Measurements from ENCODE around the gene PEG3.

PEG3 gene

DNA sequence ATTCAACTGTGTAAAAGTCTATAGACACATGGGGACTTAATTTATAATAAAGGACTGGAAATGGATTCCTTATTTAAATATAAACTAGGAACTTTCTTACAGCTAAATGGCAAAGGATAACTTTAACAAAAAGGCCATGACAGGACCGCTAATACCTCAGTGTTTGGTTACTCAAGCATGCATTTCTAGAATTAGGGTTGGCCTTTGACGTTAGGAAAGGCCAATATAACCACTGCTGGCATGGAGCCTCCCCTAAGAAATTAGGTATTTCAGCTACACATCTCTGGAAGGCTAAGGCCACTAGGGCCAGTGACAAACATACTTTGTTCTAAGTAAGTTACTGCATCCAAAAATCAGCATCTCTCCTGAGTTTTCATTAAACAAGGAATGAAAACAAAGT, 9.3 kb downstream of the PEG3 start:
- no peaks in the 10 kb centered on the region for H3K4me1 ChIP-seq (ENCODE audit: low read length)
- H3K27ac ChIP-seq (ENCODE audit: low read length): no peak overlapping the region
- H3K9ac ChIP-seq (ENCODE audit: low read length): no peak overlapping the region
- no peak overlapping the region for H3K4me3 ChIP-seq (ENCODE audit: low read length)
- H3K9me2 ChIP-seq (replicated peaks; ENCODE audit: insufficient read depth, low read length): no peaks in the 10 kb centered on the region
- H2AFZ ChIP-seq (ENCODE audit: low read length): no peak overlapping the region
- no peaks in the 10 kb centered on the region for H3K36me3 ChIP-seq (replicated peaks; ENCODE audit: insufficient read depth, low read length)
- no peak for TF ChIP-seq EZH2phosphoT487 (IDR thresholded peaks at IDR 0.05; ENCODE audit: low read length)
- TF ChIP-seq, protein P1, sequence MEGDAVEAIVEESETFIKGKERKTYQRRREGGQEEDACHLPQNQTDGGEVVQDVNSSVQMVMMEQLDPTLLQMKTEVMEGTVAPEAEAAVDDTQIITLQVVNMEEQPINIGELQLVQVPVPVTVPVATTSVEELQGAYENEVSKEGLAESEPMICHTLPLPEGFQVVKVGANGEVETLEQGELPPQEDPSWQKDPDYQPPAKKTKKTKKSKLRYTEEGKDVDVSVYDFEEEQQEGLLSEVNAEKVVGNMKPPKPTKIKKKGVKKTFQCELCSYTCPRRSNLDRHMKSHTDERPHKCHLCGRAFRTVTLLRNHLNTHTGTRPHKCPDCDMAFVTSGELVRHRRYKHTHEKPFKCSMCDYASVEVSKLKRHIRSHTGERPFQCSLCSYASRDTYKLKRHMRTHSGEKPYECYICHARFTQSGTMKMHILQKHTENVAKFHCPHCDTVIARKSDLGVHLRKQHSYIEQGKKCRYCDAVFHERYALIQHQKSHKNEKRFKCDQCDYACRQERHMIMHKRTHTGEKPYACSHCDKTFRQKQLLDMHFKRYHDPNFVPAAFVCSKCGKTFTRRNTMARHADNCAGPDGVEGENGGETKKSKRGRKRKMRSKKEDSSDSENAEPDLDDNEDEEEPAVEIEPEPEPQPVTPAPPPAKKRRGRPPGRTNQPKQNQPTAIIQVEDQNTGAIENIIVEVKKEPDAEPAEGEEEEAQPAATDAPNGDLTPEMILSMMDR (IDR thresholded peaks at IDR 0.05; ENCODE audit: low read length): no peak
- no peak for TF ChIP-seq EZH2 (optimal IDR thresholded peaks at IDR 0.05; ENCODE audit: low read depth, low read length)
- H3K4me2 ChIP-seq (ENCODE audit: low read depth, low read length): no peak overlapping the region
- H3K79me2 ChIP-seq (ENCODE audit: low read length): no peaks in the 10 kb centered on the region
- H4K20me1 ChIP-seq (ENCODE audit: insufficient read depth, low read length): no peaks in the 10 kb centered on the region
- no peaks in the 10 kb centered on the region for H3F3A ChIP-seq (ENCODE audit: insufficient read depth, low read length)
- H3K9me3 ChIP-seq (replicated peaks; ENCODE audit: insufficient read depth, low read length): no peaks in the 10 kb centered on the region
- H3K27me3 ChIP-seq (replicated peaks; ENCODE audit: insufficient read depth, low read length): no peaks in the 10 kb centered on the region
- no peak for DNase-seq

DNA sequence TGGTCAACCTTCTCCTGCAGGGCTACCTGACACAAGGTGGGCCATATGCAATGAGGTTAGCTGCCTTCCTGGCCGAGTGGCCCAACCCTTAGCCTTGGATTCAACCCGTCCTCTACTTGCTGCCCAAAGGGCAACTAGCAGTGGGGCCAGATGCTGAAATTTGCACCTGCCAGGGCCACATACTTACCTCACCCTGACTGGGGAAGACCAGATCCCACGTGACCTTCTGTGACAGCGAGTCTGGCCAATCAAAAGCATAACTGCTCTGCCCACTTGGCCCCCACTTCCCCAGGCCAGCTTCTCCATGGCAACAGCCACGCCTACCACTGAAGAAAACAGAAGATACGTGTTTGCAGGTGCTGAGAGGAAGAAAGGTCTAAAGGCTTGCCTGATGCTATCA, 10.9 kb downstream of the PEG3 start:
- no peaks in the 10 kb centered on the region for H3K4me1 ChIP-seq (ENCODE audit: low read length)
- H3K9me3 ChIP-seq (replicated peaks; ENCODE audit: insufficient read depth, low read length): no peaks in the 10 kb centered on the region
- no peaks in the 10 kb centered on the region for H4K20me1 ChIP-seq (ENCODE audit: insufficient read depth, low read length)
- no peaks in the 10 kb centered on the region for H3K79me2 ChIP-seq (ENCODE audit: low read length)
- no peak overlapping the region for H2AFZ ChIP-seq (ENCODE audit: low read length)
- no peaks in the 10 kb centered on the region for H3K27me3 ChIP-seq (replicated peaks; ENCODE audit: insufficient read depth, low read length)
- H3K36me3 ChIP-seq (replicated peaks; ENCODE audit: insufficient read depth, low read length): no peaks in the 10 kb centered on the region
- no peak overlapping the region for H3K9ac ChIP-seq (ENCODE audit: low read length)
- no peak for TF ChIP-seq EZH2 (optimal IDR thresholded peaks at IDR 0.05; ENCODE audit: low read depth, low read length)
- no peak for TF ChIP-seq EZH2phosphoT487 (IDR thresholded peaks at IDR 0.05; ENCODE audit: low read length)
- H3K4me2 ChIP-seq (ENCODE audit: low read depth, low read length): no peak overlapping the region
- no peak for DNase-seq
- no peak overlapping the region for H3K4me3 ChIP-seq (ENCODE audit: low read length)
- no peaks in the 10 kb centered on the region for H3K9me2 ChIP-seq (replicated peaks; ENCODE audit: insufficient read depth, low read length)
- H3F3A ChIP-seq (ENCODE audit: insufficient read depth, low read length): no peaks in the 10 kb centered on the region
- H3K27ac ChIP-seq (ENCODE audit: low read length): no peak overlapping the region

DNA sequence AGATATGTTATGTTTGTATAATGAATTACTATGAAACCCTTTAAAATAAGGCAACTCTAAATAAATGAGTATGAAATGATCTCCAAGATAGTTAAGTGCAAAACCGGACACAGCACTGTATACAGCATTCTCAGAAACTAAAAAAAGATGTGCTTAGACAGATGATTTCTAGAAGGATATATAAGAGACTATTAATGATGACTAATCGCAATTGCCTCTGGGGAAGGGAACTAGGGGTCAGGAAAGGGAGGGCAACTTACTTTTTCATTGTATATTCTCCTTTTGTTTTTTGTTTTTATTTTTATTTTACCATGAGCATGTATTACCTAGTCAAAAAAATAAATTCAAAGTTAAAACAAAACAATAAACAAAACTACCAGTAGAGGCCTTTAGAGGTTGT, 12.8 kb downstream of the PEG3 start:
- H3K9me3 ChIP-seq (replicated peaks; ENCODE audit: insufficient read depth, low read length): no peaks in the 10 kb centered on the region
- no peaks in the 10 kb centered on the region for H3K27me3 ChIP-seq (replicated peaks; ENCODE audit: insufficient read depth, low read length)
- H4K20me1 ChIP-seq (ENCODE audit: insufficient read depth, low read length): no peaks in the 10 kb centered on the region
- H3K4me1 ChIP-seq (ENCODE audit: low read length): no peaks in the 10 kb centered on the region
- H3K4me3 ChIP-seq (ENCODE audit: low read length): no peak overlapping the region
- no peaks in the 10 kb centered on the region for H3K36me3 ChIP-seq (replicated peaks; ENCODE audit: insufficient read depth, low read length)
- H3K9ac ChIP-seq (ENCODE audit: low read length): no peak overlapping the region
- no peak overlapping the region for H2AFZ ChIP-seq (ENCODE audit: low read length)
- H3F3A ChIP-seq (ENCODE audit: insufficient read depth, low read length): no peaks in the 10 kb centered on the region
- no peak for DNase-seq
- TF ChIP-seq EZH2phosphoT487 (IDR thresholded peaks at IDR 0.05; ENCODE audit: low read length) (no peak), EZH2 (optimal IDR thresholded peaks at IDR 0.05; ENCODE audit: low read depth, low read length) (no peak)
- TF ChIP-seq, protein P1 (IDR thresholded peaks at IDR 0.05; ENCODE audit: low read length): no peak
- no peaks in the 10 kb centered on the region for H3K79me2 ChIP-seq (ENCODE audit: low read length)
- no peak overlapping the region for H3K27ac ChIP-seq (ENCODE audit: low read length)
- H3K4me2 ChIP-seq (ENCODE audit: low read depth, low read length): no peak overlapping the region
- H3K9me2 ChIP-seq (replicated peaks; ENCODE audit: insufficient read depth, low read length): no peaks in the 10 kb centered on the region

DNA sequence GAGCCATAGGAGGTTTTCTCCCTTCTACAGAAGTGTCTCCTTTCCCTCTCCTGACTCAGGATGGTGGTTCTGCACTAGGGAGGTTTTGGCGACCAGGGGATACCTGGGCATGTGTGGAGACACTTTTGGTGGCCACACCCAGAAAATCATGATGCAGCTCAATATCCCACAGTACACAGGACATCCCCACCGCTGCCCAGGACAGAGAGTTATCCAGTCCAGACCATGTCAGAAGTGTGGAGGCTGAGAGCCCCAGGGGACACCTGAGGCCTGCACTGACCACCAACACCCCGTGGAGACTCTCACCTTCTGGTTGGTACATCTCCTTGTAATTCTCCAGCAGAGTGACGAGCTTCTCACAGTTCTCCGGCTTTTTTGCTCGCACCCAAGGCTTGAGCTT, 16.6 kb downstream of the PEG3 start:
- Histone ChIP-seq H3K9me2 (replicated peaks; ENCODE audit: insufficient read depth, low read length) (no peaks in the 10 kb centered on the region), H3K4me2 (ENCODE audit: low read depth, low read length) (no peak overlapping the region), H3K36me3 (replicated peaks; ENCODE audit: insufficient read depth, low read length) (no peaks in the 10 kb centered on the region), H3K4me3 (ENCODE audit: low read length) (no peak overlapping the region), H3K79me2 (ENCODE audit: low read length) (no peaks in the 10 kb centered on the region), H3K9me3 (replicated peaks; ENCODE audit: insufficient read depth, low read length) (no peaks in the 10 kb centered on the region), H3K9ac (ENCODE audit: low read length) (no peak overlapping the region), H3K27me3 (replicated peaks; ENCODE audit: insufficient read depth, low read length) (no peaks in the 10 kb centered on the region), H3K27ac (ENCODE audit: low read length) (no peak overlapping the region), H2AFZ (ENCODE audit: low read length) (no peak overlapping the region), H3F3A (ENCODE audit: insufficient read depth, low read length) (no peaks in the 10 kb centered on the region), H3K4me1 (ENCODE audit: low read length) (no peaks in the 10 kb centered on the region), H4K20me1 (ENCODE audit: insufficient read depth, low read length) (no peaks in the 10 kb centered on the region)
- TF ChIP-seq EZH2phosphoT487 (IDR thresholded peaks at IDR 0.05; ENCODE audit: low read length): no peak
- TF ChIP-seq, protein P1 (IDR thresholded peaks at IDR 0.05; ENCODE audit: low read length): no peak
- TF ChIP-seq EZH2 (optimal IDR thresholded peaks at IDR 0.05; ENCODE audit: low read depth, low read length): no peak
- DNase-seq: no peak

Data from MM.1S (cell line).